ENCODE data around the gene MRPL55.

- no peak for TF ChIP-seq CTCF (conservative IDR thresholded peaks at IDR 0.05; ENCODE audit: low read depth, low read length)
- no peak for TF ChIP-seq MAZ (IDR thresholded peaks at IDR 0.05; ENCODE audit: borderline replicate concordance, low read depth, low read length)
- TF ChIP-seq POLR2A (IDR thresholded peaks at IDR 0.05; ENCODE audit: low read depth, low read length), result no peak
- no peak for TF ChIP-seq CEBPB (IDR thresholded peaks at IDR 0.05; ENCODE audit: low read depth, low read length)
- TF ChIP-seq MXI1 (IDR thresholded peaks at IDR 0.05; ENCODE audit: borderline replicate concordance, low read depth, low read length), result no peak
- TF ChIP-seq CHD1 (IDR thresholded peaks at IDR 0.05; ENCODE audit: low read depth, low read length), result no peak
- no peak for TF ChIP-seq BHLHE40 (IDR thresholded peaks at IDR 0.05; ENCODE audit: low read depth, low read length)
- no peak for TF ChIP-seq USF2 (IDR thresholded peaks at IDR 0.05; ENCODE audit: low read depth, low read length)
- no peak for TF ChIP-seq RFX5 (IDR thresholded peaks at IDR 0.05; ENCODE audit: low read depth, low read length)
- TF ChIP-seq RAD21 (IDR thresholded peaks at IDR 0.05; ENCODE audit: low read length), result no peak
- TF ChIP-seq RCOR1 (IDR thresholded peaks at IDR 0.05; ENCODE audit: insufficient replicate concordance, low read length), result no peak
- TF ChIP-seq SMC3 (IDR thresholded peaks at IDR 0.05; ENCODE audit: low read depth, low read length), result no peak
- TF ChIP-seq FOS (IDR thresholded peaks at IDR 0.05; ENCODE audit: low read depth, low read length), result no peak
- TF ChIP-seq MAFK (IDR thresholded peaks at IDR 0.05; ENCODE audit: low read depth, low read length), result no peak
These were observed 8.2 kb upstream of the MRPL55 start for GRCh38 chr1:228117335-228117734.
